ENCODE data around the gene RNASE2.
A peak's percentile ranks its signal among the peaks of the same experiment; 100 is the strongest.
"Not testable (repeated sequence)": the region's sequence is repeated elsewhere in the genome, so short reads cannot be mapped to it uniquely, and the experiment has no call there.

RNASE2 gene

GRCh38 chr14:20985650-20986049 is 30.4 kb downstream of the RNASE2 start:
- DNase-seq: not testable (repeated sequence)

- no peak for DNase-seq
Observed at GRCh38 chr14:20986811-20987210, 31.5 kb downstream of the RNASE2 start.

- DNase-seq: no peak
Observed at GRCh38 chr14:20988717-20989470, 33.6 kb downstream of the RNASE2 start.

- DNase-seq: no peak
Observed at GRCh38 chr14:20989471-20989786, 34.1 kb downstream of the RNASE2 start.

- peak; percentile 100 for DNase-seq
Observed at GRCh38 chr14:20989787-20990600, 34.7 kb downstream of the RNASE2 start, which contains the start of gene METTL17. Gene METTL17, plus strand, starts transcription at chr14:20989980. Its CDS starts 23 bp downstream, at chr14:20990003.

- no peak for DNase-seq
Observed at GRCh38 chr14:20996521-20996920, 41.2 kb downstream of the RNASE2 start.

- no peak for DNase-seq
Observed at GRCh38 chr14:20997115-20997514, 41.8 kb downstream of the RNASE2 start.

GRCh38 chr14:20997564-20997963 is 42.3 kb downstream of the RNASE2 start:
- no peak for DNase-seq

GRCh38 chr14:20998139-20998538 is 42.9 kb downstream of the RNASE2 start:
- DNase-seq: no peak

- DNase-seq: no peak
Observed at GRCh38 chr14:20998674-20999366, 43.5 kb downstream of the RNASE2 start, which contains the start of gene SLC39A2. Gene SLC39A2, plus strand, starts transcription at chr14:20999293. Its CDS starts 154 bp downstream, at chr14:20999447.

- no peak for DNase-seq
Observed at GRCh38 chr14:20999591-20999990, 44.3 kb downstream of the RNASE2 start.

- DNase-seq: no peak
Observed at GRCh38 chr14:21001218-21001617, 45.9 kb downstream of the RNASE2 start.

GRCh38 chr14:21003788-21004346 is 48.6 kb downstream of the RNASE2 start:
- no peak for DNase-seq

Measured in NCI-H2171 treated with DMSO at 0.1 percent for 48 hours (cell line).